ENCODE results near the gene ERBB4. TPM values are rescaled to one million over a fixed set of nuclear protein-coding genes. Genes with fewer than 3 reads are reported as not detected.
A peak's percentile ranks its signal among the peaks of the same experiment; 100 is the strongest.
"Not testable (repeated sequence)": the region's sequence is repeated elsewhere in the genome, so short reads cannot be mapped to it uniquely, and the experiment has no call there.

ERBB4 gene
- total RNA-seq, 1 donor from 2014 or later = 9.9 TPM

- TF ChIP-seq, protein P1, sequence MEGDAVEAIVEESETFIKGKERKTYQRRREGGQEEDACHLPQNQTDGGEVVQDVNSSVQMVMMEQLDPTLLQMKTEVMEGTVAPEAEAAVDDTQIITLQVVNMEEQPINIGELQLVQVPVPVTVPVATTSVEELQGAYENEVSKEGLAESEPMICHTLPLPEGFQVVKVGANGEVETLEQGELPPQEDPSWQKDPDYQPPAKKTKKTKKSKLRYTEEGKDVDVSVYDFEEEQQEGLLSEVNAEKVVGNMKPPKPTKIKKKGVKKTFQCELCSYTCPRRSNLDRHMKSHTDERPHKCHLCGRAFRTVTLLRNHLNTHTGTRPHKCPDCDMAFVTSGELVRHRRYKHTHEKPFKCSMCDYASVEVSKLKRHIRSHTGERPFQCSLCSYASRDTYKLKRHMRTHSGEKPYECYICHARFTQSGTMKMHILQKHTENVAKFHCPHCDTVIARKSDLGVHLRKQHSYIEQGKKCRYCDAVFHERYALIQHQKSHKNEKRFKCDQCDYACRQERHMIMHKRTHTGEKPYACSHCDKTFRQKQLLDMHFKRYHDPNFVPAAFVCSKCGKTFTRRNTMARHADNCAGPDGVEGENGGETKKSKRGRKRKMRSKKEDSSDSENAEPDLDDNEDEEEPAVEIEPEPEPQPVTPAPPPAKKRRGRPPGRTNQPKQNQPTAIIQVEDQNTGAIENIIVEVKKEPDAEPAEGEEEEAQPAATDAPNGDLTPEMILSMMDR (conservative IDR thresholded peaks at IDR 0.05) = no peak
- Mint-ChIP-seq H3K9me3 (peaks cover 5% of the 10 kb centered on the region), H3K36me3 (peaks cover 4% of the 10 kb centered on the region), H3K4me1 (ENCODE audit: unreplicated experiment) (peaks cover 6% of the 10 kb centered on the region), H3K27me3 (no peaks in the 10 kb centered on the region), H3K27ac (no peak overlapping the region), H3K4me3 (no peak overlapping the region)
- DNase-seq (ENCODE audit: extremely low spot score, unreplicated experiment) = no peak
Observed at GRCh38 chr2:211611621-211612020, 927.0 kb downstream of the ERBB4 start.

- no peak for DNase-seq (ENCODE audit: extremely low spot score, unreplicated experiment)
- Mint-ChIP-seq H3K9me3 (peaks cover 5% of the 10 kb centered on the region), H3K4me1 (ENCODE audit: unreplicated experiment) (peaks cover 6% of the 10 kb centered on the region), H3K27ac (no peak overlapping the region), H3K4me3 (no peak overlapping the region), H3K36me3 (peaks cover 4% of the 10 kb centered on the region), H3K27me3 (no peaks in the 10 kb centered on the region)
- TF ChIP-seq, protein P1 (conservative IDR thresholded peaks at IDR 0.05) = no peak
Observed at GRCh38 chr2:211611061-211611518, 927.5 kb downstream of the ERBB4 start.

DNA sequence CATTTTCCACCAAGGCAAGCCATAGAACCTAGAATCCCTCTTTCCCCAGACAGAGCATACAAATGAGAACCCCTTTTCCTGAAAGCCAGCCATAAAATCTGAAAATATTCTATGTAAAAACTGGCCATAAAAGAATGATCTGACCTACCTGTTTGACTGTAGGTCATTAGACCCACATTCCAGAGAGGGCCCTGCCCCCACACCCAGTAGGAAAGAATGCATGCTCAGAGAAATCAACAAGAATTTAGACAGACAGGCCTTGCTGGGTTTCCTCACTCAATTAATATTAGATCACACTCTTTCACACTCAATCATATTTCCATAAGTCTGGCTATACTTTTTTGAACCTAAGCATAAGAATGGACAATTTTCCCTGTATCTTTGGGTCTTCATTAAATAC is 929.5 kb downstream of the ERBB4 start:
- TF ChIP-seq, protein P1 (conservative IDR thresholded peaks at IDR 0.05) = no peak
- H3K36me3 Mint-ChIP-seq = peaks cover 4% of the 10 kb centered on the region

GRCh38 chr2:211599146-211599545 is 939.5 kb downstream of the ERBB4 start:
- TF ChIP-seq, protein P1 (conservative IDR thresholded peaks at IDR 0.05) = no peak
- no peaks in the 10 kb centered on the region for H3K36me3 Mint-ChIP-seq
- no peaks in the 10 kb centered on the region for H3K27me3 Mint-ChIP-seq
- DNase-seq (ENCODE audit: extremely low spot score, unreplicated experiment) = no peak
- H3K9me3 Mint-ChIP-seq = peaks cover 4% of the 10 kb centered on the region
- no peak overlapping the region for H3K4me3 Mint-ChIP-seq
- H3K4me1 Mint-ChIP-seq (ENCODE audit: unreplicated experiment) = peaks cover 5% of the 10 kb centered on the region
- H3K27ac Mint-ChIP-seq = no peak overlapping the region

More for the DNA sequence above, 929.5 kb downstream of the ERBB4 start:
- Mint-ChIP-seq H3K4me1 (ENCODE audit: unreplicated experiment) (peaks cover 6% of the 10 kb centered on the region), H3K27ac (peak overlapping the region; percentile 66), H3K27me3 (no peaks in the 10 kb centered on the region), H3K9me3 (peaks cover 5% of the 10 kb centered on the region), H3K4me3 (no peak overlapping the region)
- no peak for DNase-seq (ENCODE audit: extremely low spot score, unreplicated experiment)

DNA sequence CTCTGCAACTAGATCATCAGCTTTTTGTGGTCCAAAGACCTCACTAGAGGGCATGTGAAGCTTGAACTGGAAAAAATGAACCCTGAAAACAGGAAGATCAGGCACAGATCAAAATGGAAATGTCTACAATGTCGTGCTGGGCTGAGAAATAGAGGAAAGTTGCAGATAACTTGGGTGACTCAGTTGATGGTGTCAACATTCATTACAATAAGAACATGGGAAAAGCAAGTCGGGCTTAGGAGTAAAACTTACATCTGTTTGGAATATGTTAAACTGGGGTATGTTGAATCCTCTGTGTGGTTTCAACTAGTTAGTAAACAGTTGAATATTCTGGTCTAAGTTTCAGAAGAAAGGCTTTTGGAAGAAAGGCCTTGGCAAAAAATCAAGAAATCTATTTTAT is 940.4 kb downstream of the ERBB4 start:
- Mint-ChIP-seq H3K9me3 (peaks cover 9% of the 10 kb centered on the region), H3K4me1 (ENCODE audit: unreplicated experiment) (peaks cover 5% of the 10 kb centered on the region), H3K27me3 (no peaks in the 10 kb centered on the region), H3K36me3 (no peaks in the 10 kb centered on the region), H3K27ac (no peak overlapping the region), H3K4me3 (no peak overlapping the region)
- TF ChIP-seq, protein P1 (conservative IDR thresholded peaks at IDR 0.05) = no peak
- no peak for DNase-seq (ENCODE audit: extremely low spot score, unreplicated experiment)

DNA sequence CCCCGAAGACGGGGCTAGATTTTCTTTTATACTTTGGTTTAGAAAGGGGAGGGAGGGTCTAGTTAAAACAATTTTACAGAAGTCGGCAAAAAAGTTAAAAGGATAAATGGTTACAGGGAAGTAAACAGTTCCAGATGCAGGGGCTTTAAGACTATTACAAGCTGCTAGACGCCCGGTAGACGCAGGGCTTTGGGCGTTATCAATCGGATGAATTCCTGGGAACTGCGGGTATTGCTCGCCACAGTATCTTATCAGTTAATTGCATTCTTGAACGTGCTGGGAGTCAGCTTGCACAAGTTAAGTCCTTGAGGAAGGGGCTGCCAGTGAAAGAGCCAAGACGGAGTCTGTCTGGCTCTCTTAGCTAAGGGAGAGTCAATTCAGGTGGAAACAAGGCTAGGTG is 946.6 kb downstream of the ERBB4 start:
- not testable (repeated sequence) for H3K9me3 Mint-ChIP-seq; H3K27me3 Mint-ChIP-seq; H3K36me3 Mint-ChIP-seq; DNase-seq (ENCODE audit: extremely low spot score, unreplicated experiment); H3K27ac Mint-ChIP-seq
- Mint-ChIP-seq H3K4me1 (ENCODE audit: unreplicated experiment) (peaks cover 14% of the 10 kb centered on the region), H3K4me3 (peak overlapping the region; percentile 69)

All from type B pancreatic cell (in vitro differentiated cells).